ENCODE measurements around the gene EPB41L4B.
"Not testable (repeated sequence)": the region's sequence is repeated elsewhere in the genome, so short reads cannot be mapped to it uniquely, and the experiment has no call there.

EPB41L4B gene

GRCh38 chr9:109320742-109321448 is at the start of gene EPB41L4B:
EPB41L4B (minus strand) TSS chr9:109321059; CDS start chr9:109320446, 613 bp downstream.
- no peak for DNase-seq

GRCh38 chr9:109369285-109369684 is 48.4 kb upstream of the EPB41L4B start:
- DNase-seq: no peak

DNA sequence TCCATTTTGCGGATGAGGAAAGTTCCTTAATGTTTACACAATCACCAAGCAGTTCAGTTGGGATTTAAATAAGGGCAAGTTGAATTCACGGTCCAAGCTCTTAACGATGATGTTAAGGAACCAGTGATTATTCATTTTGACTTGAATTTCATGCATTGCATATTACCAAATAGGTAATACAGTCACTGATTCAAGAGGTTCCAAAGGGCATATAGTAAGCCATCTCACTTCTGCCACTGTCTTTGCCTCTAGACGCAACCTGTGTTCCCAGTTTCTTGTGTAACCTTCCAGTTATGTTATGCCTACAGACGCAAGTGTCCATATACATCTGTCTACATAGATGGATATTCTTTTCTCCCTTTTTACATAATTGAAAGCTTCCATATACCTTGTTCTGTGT is 39.9 kb upstream of the EPB41L4B start:
- no peak for DNase-seq

DNA sequence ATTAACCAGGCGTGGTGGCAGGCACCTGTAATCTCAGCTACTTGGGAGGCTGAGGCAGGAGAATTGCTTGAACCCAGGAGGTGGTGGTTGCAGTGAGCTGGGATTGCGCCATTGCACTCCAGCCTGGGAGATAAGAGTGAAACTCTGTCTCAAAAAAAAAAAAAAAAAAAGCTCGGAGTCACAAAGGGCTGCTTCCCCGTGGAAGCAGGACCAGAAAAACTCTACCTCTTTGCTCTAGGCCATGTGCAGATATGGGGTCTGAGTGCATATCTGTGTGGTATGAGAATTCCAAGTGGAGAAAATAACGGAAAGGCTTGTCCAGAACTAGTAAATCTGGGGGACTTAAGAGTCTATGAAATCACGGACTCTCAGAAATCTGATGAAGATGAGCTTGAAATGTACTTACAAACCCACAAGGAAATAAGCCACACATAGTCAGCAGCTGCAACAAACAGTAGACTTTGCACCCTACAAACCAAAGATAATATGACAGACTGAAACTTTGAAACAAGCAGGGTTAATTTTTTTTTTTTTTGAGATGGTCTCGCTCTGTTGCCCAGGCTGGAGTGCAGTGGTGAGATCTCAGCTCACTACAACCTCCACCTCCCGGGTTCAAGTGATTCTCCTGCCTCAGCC is 38.2 kb upstream of the EPB41L4B start:
- not testable (repeated sequence) for DNase-seq

- no peak for DNase-seq
These were observed 34.9 kb upstream of the EPB41L4B start for GRCh38 chr9:109355564-109356297.

- no peak for DNase-seq
These were observed 33.3 kb upstream of the EPB41L4B start for GRCh38 chr9:109354190-109354589.

- no peak for DNase-seq
These were observed 30.2 kb upstream of the EPB41L4B start for GRCh38 chr9:109351032-109351431.

- DNase-seq: no peak
These were observed 28.6 kb upstream of the EPB41L4B start for GRCh38 chr9:109349421-109349846.

GRCh38 chr9:109346904-109347303 is 26.0 kb upstream of the EPB41L4B start:
- DNase-seq: peak; percentile 2

GRCh38 chr9:109344866-109345265 is 24.0 kb upstream of the EPB41L4B start:
- no peak for DNase-seq

DNA sequence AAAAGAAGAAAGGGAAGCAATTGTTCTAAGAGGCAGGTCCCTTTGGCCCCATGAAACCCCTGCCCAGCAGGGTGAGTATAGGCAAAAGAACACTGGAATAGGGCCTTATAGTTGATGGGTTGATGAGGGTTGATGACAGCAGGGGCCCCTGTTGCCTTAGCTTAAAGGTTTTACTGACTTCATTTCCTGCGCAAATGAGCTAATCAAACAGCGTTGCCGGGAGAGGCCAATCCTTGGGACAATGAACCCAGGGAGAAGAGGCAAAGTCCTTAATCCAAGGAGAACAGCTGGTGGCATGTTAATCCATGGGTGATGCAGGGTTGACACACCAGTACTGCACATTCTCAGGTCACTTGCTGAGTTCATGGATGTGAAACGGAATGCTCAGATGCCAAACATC is 22.0 kb upstream of the EPB41L4B start:
- no peak for DNase-seq

DNA sequence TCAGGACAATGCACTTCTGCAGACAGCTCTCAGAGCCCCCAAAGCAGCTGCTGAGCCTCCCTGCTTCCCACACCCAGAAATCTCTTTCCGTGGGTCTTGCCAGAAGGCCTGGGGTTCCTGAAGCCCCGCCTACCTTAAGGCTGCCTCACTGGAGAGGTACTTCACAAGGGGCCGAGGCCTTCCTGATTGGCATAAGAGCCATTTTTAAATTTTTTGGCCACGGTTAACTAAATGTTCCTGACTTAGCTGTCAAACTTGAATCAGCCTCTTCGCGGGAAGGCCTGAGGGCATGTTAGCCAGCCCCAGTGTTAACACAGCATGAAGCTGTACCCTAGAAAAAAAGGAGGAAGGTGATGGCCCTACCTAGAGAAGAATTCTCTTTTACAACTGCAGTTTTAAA is 20.7 kb upstream of the EPB41L4B start:
- no peak for DNase-seq

GRCh38 chr9:109340979-109341378 is 20.1 kb upstream of the EPB41L4B start:
- DNase-seq: not testable (repeated sequence)

- peak; percentile 13 for DNase-seq
These were observed 15.6 kb upstream of the EPB41L4B start for GRCh38 chr9:109336409-109336808.

- peak; percentile 75 for DNase-seq
These were observed 15.1 kb upstream of the EPB41L4B start for GRCh38 chr9:109335929-109336328.

GRCh38 chr9:109335121-109335520 is 14.3 kb upstream of the EPB41L4B start:
- DNase-seq: no peak

DNA sequence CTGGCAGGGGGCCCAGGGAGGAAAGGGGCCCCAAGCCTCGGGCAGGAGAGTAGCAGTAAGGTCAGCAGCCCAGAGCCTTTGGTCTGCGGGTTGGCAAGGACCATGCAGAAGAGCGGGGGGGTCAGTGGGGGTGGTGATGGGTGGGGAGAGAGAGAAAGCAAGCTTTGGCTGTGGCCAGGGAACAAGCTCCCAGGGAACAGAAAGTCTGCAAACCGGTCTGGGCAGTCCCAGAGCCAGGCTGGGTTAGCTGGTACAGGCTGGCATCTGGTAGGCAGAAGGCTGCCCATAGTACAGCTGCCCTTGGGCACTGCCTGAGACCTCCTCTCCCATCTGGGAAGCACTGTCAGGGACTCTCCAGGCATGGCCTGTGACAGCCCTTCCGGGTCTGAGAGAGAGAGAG is 10.5 kb upstream of the EPB41L4B start:
- DNase-seq: no peak

DNA sequence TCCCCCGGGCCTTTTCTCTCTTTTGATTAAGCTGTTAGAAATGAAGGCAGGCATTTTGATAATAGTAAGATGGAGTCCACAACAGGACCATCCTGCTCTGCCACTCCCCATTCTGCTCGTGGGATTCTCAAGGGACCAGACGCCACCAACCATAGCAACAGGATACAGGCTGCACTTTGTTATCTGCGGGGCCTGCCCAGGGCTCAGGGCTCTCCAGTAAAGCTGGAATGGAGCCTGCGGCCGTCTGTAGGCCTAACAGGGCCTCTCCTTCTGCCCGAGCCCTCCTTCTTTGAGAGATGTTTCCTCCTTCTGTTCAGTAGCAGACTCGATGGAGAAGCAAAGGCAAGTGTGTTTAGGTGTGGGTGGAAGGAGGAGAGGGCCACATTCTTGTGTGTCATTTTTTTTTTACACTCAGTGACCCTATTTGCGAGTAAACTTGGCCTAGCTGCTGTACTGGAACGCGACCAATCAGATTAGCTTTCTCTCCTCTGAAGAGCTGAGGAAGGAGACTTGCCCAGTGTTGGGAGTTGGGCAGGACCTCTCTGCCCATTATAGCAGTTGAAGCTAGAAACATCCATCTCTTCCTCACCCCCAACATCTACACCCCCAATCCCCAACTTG is 8.9 kb upstream of the EPB41L4B start:
- DNase-seq: no peak

GRCh38 chr9:109328978-109329637 is 8.2 kb upstream of the EPB41L4B start:
- no peak for DNase-seq

DNA sequence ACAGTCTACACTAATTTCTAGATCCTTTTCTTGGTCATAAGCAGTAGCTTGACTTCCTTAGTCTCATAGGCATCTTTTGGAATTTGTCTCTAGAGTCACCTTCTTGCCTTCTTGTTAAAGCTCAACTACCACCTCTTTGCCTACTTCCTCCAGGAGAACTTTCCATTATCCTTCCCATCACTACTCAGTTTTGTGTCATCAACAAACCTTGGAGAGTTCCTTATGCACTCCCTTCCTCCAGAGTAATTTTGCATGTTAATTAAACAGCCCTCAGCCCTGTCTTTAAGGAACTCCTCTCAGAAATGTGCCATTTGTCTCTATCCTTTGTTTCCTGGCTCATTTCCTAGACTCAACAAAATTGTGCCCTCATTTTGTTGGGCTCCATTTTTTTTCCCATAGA is 4.2 kb upstream of the EPB41L4B start:
- DNase-seq: no peak

DNA sequence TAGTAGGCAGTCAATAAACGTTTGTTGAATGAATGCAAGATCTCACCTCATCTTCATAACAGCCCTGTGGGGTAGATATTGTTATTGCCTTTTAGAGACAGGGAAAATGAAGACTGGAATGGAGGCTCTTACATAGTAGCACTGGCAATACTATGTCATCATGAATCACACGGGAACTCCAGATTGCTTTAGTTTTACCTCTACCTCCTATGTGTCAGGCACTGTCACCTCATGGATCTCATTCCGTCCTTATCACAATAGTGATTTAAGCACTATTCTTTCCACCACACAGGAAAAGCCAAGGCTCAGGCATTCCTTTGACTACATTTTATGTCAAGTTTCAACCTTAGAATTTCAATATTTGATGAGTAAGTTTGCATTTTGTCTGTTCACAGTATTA is 2.9 kb upstream of the EPB41L4B start:
- no peak for DNase-seq

DNA sequence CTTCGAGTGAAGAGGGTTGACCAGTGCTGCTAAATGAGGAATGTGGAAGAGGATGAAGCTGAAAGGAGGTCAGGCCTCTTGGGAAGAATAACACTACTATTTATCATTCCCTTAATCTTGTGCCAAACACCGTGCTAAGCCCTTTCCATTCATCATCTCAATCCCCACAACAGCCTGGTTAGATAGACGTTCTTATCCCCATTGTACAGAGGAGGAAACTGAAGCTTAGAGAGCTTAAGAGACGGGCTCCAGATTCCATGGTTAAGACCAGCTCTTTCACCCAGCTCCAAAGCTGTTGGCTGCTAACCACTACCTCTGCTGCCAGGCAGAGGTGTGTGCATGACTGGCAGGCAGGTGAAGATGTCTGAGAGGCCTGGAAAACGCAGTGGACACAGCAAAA is 868 bp upstream of the EPB41L4B start:
- no peak for DNase-seq

DNA sequence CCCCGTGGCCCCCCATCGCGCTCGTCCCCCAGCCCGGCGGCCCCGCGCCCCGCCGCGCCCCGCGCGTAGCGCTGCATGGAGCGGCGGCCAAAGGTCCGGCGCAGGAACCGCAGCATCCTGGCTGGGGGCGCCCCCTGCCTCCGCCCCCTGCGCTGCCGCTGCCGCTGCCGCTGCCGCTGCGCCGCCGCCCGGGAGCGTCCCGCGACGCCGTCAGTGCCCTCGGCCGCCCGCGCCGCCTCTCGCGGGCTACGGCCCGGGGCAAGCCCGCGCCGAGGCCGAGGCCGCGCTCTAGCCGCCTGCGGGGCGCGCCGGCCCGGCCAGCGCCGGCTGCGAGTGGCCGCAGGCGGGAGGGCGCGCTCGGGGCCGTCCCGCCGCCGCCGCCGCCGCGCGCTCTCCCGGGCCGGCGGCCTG is 523 bp downstream of the EPB41L4B start:
- DNase-seq: no peak

Measured in MV-4-11 (cell line).